Thymus (tissue), 11 donors: Measurements from ENCODE around the gene BEAN1. TPM values are rescaled to one million over a fixed set of nuclear protein-coding genes. Genes with fewer than 3 reads are reported as not detected.
"Not testable (repeated sequence)": the region's sequence is repeated elsewhere in the genome, so short reads cannot be mapped to it uniquely, and the experiment has no call there.

ENCODE experiments used
- DNase-seq, 9 donors: peaks; one replicate each; pipeline ENCODE4 v3.0.0-alpha.2; 2013; ENCODE audit warnings: low spot score in 9 of 9, low read depth in 6 of 9, missing footprints in 1 of 9
- H3K27ac ChIP-seq, 2 donors: one replicate each; pipeline ENCODE4 v1.5.1; 2013; ENCODE audit warnings: control low read depth in 1 of 2, low read depth in 1 of 2, low read length in 1 of 2, mild to moderate bottlenecking in 1 of 2, moderate library complexity in 1 of 2
- H3K27me3 ChIP-seq, 2 donors: one replicate each; pipeline ENCODE4 v1.5.1; 2013; ENCODE audit warnings: low read length in 1 of 2; ENCODE audit not compliant: control insufficient read depth in 2 of 2, insufficient read depth in 1 of 2
- H3K36me3 ChIP-seq, 2 donors: one replicate each; pipeline ENCODE4 v1.5.1; 2013; ENCODE audit warnings: low read length in 1 of 2, mild to moderate bottlenecking in 1 of 2, moderate library complexity in 1 of 2; ENCODE audit not compliant: control insufficient read depth in 2 of 2, insufficient read depth in 2 of 2
- H3K4me1 ChIP-seq, 2 donors: one replicate each; pipeline ENCODE4 v1.5.1; 2013; ENCODE audit warnings: low read length in 2 of 2; ENCODE audit not compliant: control insufficient read depth in 2 of 2, insufficient read depth in 2 of 2
- H3K4me3 ChIP-seq, 2 donors: one replicate each; pipeline ENCODE4 v1.5.1; 2013; ENCODE audit warnings: low read length in 2 of 2, control low read depth in 1 of 2, mild to moderate bottlenecking in 1 of 2
- H3K9me3 ChIP-seq, 2 donors: one replicate each; pipeline ENCODE4 v1.5.1; 2013; ENCODE audit warnings: low read length in 1 of 2, mild to moderate bottlenecking in 1 of 2; ENCODE audit not compliant: control insufficient read depth in 2 of 2, insufficient read depth in 1 of 2
- WGBS: extraction: QIAGEN DNeasy Blood & Tissue Kit; methylation state at CpG from one replicate; pipeline ENCODE4 v1.1.7; 2013; 5-methylcytosine and 5-hydroxymethylcytosine counted together
- polyA plus RNA-seq: library from polyadenylated mRNA; stranded (reverse); fragments of 200-250 nt; gene quantifications from one replicate; pipeline ENCODE4 v1.2.3, GENCODE V29; 2013
- total RNA-seq: library from RNA; stranded (reverse); fragments of 120-200 nt; gene quantifications from one replicate; pipeline ENCODE4 v1.2.4, GENCODE V29; 2013
- donor health status: healthy.

Gene BEAN1
- total and polyA plus RNA-seq, 2 donors: 0.05 to 0.25 TPM

DNA sequence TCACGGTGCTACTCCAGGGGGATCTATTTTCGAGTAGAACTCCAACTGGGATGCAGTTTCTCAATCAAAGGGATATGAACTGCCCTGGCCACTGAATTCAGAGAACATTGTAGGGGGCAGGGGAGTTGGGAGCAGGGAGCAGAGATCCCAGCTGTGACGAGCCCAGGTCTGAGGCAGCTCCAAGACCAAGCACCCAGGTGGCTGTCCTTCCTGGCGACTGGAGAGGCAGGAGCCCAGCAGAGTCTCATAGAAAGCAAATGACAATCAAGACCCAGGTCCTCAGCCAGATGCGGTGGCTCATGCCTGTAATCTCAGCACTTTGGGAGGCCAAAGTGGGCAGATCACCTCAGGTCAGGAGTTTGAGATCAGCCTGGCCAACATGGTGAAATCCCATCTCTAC is 62.7 kb downstream of the BEAN1 start:
- no peaks in the 10 kb centered on the region for H3K27me3 ChIP-seq
- peaks cover 0 to 15% of the 10 kb centered on the region in 2 donors for H3K4me1 ChIP-seq
- no peak overlapping the region for H3K27ac ChIP-seq
- H3K9me3 ChIP-seq: no peaks in the 10 kb centered on the region
- DNase-seq: no peak
- H3K36me3 ChIP-seq: no peaks in the 10 kb centered on the region
- H3K4me3 ChIP-seq: no peak overlapping the region
- WGBS: 97% methylated on average over 5 of the region's 5 CpGs

DNA sequence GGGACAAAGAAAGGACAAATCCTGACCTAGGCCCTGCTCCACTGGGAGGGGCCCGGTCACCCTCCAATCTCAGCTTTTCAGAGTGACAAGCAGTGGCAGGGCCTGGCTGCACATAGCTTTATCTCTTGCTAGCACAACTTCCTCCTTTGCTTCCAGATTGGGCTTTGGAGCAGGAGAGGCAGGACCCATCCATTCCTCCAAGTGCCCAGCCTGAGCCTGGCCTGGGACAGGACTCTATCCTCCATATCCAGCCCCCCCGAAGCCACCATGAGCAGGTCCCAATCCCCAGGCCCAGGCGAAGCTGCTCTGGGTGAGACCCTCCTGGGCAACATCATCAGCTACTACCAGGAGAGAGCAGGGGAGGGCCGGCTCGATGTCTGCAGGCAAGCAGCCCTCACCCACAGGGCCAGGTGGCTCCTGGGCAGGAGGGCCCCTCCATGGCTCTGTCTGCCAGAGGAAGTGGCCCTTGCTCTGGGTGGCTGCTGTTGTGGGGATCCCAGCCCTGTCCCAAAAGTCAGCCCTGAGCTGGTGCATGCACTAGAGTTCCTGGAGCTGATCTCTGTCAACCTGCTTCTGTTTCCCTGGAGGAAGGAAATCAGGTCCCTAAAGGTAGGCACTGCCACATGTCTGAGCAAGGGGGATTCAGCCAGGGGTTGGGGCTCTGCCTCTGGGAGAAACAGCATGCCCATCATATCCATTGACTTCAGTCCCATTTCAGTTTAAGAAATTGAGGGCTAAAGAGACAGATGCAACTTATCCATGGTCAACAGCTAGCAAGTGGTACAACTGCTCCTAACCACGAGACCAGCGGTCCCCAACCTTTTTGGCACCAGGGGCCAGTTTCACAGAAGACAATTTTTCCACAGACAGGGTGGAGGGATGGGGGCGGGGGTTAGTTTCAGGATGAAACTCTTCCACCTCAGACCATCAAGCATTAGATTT is 64.0 kb downstream of the BEAN1 start:
- H3K4me1 ChIP-seq: peaks cover 0 to 13% of the 10 kb centered on the region in 2 donors
- no peak overlapping the region for H3K27ac ChIP-seq
- no peak for DNase-seq
- no peaks in the 10 kb centered on the region for H3K9me3 ChIP-seq
- H3K27me3 ChIP-seq: no peaks in the 10 kb centered on the region
- no peak overlapping the region for H3K4me3 ChIP-seq
- H3K36me3 ChIP-seq: no peaks in the 10 kb centered on the region
- WGBS: 59% methylated on average over 8 of the region's 8 CpGs

DNA sequence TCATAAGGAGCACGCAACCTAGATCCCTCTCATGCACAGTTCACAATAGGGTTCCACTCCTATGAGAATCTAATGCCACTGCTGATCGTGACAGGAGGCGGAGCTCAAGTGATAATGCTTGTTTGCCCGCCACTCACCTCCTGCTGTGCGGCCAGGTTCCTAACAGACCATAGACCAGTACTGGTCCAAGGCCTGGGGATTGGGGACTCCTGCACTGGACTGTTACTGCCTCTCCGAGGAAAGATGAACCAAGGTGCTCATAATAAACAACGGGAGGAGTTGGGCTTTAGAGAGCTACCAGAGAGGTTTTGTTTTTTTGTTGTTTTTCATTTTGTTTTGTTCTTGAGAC is 64.6 kb downstream of the BEAN1 start:
- Histone ChIP-seq H3K36me3 (no peaks in the 10 kb centered on the region), H3K27me3 (no peaks in the 10 kb centered on the region), H3K4me1 (peaks cover 0 to 13% of the 10 kb centered on the region in 2 donors), H3K27ac (no peak overlapping the region), H3K9me3 (no peaks in the 10 kb centered on the region), H3K4me3 (no peak overlapping the region)
- no peak for DNase-seq
- 97% methylated on average over 7 of the region's 7 CpGs for WGBS

DNA sequence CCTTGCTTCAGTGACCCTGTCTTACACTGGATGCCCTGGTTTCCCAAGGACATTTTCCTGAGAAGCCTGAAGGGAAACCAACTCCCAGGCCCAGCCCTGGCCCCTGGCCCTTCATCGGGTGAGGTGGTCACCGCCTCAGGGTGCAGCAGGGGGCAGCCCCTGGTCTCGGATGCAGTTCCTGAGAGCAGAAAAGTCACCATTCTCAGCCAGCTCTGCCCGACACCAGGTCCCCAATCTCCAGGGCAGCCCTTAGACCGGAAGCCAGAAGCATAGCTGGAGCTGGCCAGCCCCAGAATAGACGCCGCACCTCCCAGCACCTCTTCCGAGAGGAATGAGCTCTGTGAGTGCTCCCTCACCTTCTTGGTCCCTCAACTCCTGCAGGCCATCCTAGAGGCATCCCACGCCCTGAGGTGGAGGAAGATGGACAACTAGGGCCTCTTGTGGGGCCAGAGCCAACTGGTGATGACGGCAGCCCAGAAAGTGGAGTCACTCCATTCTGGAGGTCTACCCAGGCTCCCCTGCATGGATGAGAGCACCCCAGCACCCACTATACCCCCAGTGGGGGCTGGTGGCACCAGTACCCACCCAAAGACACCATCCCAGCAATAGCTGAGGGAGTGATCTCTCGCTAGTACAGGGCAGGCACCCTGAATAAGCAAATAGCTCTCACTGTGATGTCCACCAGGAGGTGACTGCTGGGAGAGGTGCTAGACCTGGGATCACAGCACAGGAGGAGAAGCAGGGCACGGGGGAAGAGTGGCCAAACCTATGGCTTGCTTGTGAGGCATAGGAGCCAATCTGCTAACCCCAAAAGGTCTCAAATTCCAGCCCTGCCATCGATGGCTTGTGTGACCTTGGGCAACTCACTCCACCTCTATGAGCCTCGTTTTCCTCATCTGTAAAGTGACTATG is 66.7 kb downstream of the BEAN1 start:
- Histone ChIP-seq H3K9me3 (no peaks in the 10 kb centered on the region), H3K36me3 (no peaks in the 10 kb centered on the region), H3K27ac (no peak overlapping the region), H3K27me3 (no peaks in the 10 kb centered on the region), H3K4me1 (peaks cover 0 to 7% of the 10 kb centered on the region in 2 donors), H3K4me3 (no peak overlapping the region)
- DNase-seq: no peak
- WGBS: 98% methylated on average over 14 of the region's 14 CpGs

DNA sequence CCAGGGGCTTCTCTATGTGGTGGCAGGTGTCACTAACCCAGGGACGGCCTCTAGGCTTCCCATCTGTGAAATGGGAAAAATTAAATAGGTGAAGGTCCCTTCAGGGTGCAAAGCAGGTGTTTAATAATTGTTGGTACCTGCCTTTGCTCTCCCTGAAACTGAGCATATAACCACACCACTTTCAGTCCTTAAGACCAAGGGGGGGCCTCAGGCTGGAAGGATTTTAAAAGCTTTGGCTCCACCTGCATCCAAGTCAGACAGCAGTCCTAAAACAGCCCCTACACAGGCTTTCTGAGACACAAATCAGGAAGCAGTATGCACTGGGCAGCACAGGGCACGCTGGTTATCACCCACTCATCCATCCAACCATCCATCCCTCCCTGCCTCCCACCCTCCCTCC is 67.8 kb downstream of the BEAN1 start:
- no peaks in the 10 kb centered on the region for H3K27me3 ChIP-seq
- H3K4me3 ChIP-seq: no peak overlapping the region
- peaks cover 0 to 7% of the 10 kb centered on the region in 2 donors for H3K4me1 ChIP-seq
- H3K9me3 ChIP-seq: no peaks in the 10 kb centered on the region
- no peak for DNase-seq
- no peak overlapping the region for H3K27ac ChIP-seq
- 94% methylated on average over 2 of the region's 2 CpGs for WGBS
- no peaks in the 10 kb centered on the region for H3K36me3 ChIP-seq

- H3K27ac ChIP-seq: no peak overlapping the region
- no peaks in the 10 kb centered on the region for H3K9me3 ChIP-seq
- WGBS: 91% methylated on average over 2 of the region's 2 CpGs
- peaks cover 0 to 7% of the 10 kb centered on the region in 2 donors for H3K4me1 ChIP-seq
- H3K36me3 ChIP-seq: no peaks in the 10 kb centered on the region
- H3K4me3 ChIP-seq: no peak overlapping the region
- no peaks in the 10 kb centered on the region for H3K27me3 ChIP-seq
- no peak for DNase-seq
These were observed 68.3 kb downstream of the BEAN1 start for GRCh38 chr16:66495440-66495839.

GRCh38 chr16:66496226-66496625 is 69.1 kb downstream of the BEAN1 start:
- not testable (repeated sequence) for H3K27me3 ChIP-seq, H3K27ac ChIP-seq, H3K36me3 ChIP-seq, H3K9me3 ChIP-seq, H3K4me3 ChIP-seq, DNase-seq, H3K4me1 ChIP-seq
- 94% methylated on average over 6 of the region's 10 CpGs for WGBS

DNA sequence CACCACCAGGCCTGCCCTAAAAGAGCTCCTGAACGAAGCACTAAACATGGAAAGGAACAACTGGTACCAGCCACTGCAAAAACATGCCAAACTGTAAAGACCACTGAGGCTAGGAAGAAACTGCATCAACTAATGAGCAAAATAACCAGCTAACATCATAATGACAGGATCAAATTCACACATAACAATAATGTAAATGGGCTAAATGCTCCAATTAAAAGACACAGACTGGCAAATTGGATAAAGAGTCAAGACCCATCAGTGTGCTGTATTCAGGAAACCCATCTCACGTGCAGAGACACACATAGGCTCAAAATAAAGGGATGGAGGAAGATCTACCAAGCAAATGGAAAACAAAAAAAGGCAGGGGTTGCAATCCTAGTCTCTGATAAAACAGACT is 70.8 kb downstream of the BEAN1 start:
- H3K27me3 ChIP-seq, H3K27ac ChIP-seq, H3K4me1 ChIP-seq, H3K36me3 ChIP-seq, DNase-seq, H3K4me3 ChIP-seq, H3K9me3 ChIP-seq: not testable (repeated sequence)
- WGBS: 94% methylated on average over 1 of the region's 2 CpGs

- not testable (repeated sequence) for H3K4me1 ChIP-seq, H3K9me3 ChIP-seq, DNase-seq, H3K4me3 ChIP-seq, H3K27me3 ChIP-seq, H3K27ac ChIP-seq, H3K36me3 ChIP-seq
- 96% methylated on average over 4 of the region's 4 CpGs for whole genome bisulfite sequencing
These were observed 74.5 kb downstream of the BEAN1 start for GRCh38 chr16:66501563-66501962.
